Iris pigment epithelial cell (primary cell): ENCODE results near the gene GRM7.

Experiments used
- DNase-seq: peaks from one replicate; pipeline ENCODE4 v3.0.0-alpha.2; 2011; ENCODE audit warnings: low read depth

The GRM7 gene

DNA sequence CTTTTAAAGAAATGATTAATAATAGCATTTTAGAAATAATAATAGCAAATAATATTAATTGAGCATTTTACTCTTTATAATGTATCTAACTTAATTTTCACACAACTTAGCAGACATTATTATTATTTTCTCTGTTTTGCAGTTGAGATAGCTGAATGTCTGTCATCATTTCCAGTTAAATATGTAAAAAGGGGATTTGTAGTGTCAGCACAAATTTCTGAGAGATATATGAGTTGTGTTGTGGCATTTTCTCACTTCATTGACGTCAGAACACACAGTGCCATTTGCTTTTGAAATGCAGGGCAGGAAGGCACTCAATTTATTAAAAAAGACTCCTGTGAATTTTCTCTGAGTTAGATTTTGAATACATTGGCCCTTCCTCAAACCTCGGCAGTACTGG lies 111.0 kb downstream of the GRM7 start:
- DNase-seq: no peak

DNA sequence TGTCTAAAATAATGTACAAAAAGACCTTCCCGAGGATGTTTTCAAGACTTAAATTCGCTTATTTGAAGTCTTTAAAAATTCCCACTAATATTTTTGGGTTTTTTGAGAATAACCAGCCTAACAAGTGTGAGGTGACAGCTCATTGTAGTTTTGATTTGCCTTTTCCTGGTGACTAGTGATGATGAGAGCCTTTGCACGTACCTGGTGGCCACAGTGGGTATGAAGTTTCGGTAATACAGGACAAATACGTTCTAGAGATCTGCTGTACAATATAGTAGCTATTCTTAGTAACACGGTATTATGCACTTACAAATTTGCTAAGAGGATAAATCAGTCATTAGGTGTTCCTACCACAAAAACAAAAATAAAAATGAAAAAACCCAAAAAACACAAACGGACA lies 124.9 kb downstream of the GRM7 start:
- no peak for DNase-seq

DNA sequence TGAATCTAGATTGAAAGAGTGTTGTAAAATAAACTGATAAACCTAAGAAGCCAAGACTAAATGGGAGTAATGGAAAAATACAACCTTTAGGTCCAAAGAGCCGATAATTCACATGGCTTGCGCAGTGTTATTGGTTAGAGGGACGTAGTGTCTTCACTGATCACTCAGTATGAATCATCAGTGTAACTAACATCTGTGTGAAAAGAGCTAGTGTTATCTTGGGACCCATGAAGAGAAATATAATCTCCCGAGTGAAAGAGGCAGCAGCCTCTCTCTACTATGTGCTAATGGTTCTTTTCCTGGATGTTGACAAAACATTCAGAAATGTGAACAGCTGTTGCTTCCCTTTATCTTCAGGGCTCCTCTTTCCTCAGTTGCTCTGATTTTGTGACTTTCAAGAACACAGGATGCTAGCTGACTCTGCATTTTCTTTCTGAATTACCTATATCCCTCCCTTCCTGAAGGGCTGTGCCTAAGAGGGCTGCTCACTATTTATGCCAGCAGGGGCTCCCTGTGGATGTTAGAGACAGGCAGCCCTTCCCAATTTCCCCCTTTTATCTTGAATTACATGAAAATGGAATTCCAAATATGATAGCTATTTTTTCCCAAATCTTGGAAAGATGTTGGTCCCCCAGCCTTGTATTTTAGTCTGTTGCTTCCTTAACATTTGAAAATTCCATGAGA lies 128.8 kb downstream of the GRM7 start:
- no peak for DNase-seq

DNA sequence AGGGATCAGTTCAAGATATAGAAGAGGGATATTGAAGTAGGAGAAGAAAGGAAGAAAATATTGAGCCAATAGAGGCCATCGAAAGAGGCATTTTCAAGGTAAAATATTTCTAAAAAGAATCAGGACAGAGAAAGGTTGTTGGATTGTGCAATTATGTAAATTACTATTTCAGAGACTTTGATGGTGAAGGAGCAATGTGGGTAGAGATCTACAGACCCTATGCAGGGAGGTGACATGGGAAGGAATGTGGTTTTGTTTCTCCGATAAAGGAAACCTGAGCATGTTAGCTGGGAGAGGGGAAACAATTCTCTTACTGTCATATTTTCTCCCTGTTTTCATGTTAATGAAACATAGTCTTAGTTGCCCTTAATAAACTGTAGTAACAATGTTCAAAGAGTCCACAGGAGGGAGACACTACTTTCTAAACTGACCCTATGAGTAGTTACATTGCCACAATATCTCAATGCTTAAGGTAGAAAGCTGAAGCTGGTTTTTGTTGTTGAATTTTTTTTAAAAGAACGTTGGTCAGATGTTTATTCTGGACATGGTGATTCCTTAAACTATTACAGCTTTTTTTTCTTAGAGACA lies 133.3 kb downstream of the GRM7 start:
- DNase-seq: no peak

DNA sequence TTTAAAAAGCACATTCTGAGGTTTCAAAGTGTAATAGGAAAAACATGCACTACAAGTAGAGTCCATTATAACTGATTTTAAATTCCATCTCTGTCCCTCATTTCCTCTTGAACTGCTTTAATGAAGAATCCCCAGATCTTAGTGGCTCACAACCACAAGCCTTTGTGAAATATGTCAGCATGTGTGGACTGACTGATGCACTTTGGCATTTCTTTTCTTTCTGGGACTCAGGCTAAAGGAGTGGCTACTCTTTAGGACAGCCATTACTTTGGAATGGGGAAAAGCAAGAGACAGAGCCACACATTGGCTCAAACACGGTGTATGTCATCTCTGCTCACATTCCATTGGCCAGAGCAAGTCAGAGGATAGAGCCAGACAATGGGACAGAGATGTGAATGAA lies 139.6 kb downstream of the GRM7 start:
- DNase-seq: no peak

DNA sequence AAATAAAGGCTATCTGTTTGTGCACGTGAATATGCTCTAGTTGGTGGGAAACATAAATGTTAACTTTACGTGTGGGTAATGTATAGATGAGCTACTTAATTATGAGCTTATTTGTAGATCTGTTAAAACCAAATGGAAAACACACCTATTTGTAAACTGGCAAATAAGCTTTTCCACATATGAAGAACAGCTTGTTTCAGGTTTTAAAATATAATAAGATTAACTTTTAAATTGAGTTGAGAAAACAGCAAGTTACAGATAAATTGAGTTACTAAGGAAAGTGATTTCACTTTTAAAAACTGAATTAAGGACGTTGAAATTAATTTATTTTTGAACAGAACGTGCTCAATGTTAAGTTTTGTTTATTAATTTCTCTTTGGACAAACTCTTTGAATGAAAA lies 140.5 kb downstream of the GRM7 start:
- DNase-seq: no peak

DNA sequence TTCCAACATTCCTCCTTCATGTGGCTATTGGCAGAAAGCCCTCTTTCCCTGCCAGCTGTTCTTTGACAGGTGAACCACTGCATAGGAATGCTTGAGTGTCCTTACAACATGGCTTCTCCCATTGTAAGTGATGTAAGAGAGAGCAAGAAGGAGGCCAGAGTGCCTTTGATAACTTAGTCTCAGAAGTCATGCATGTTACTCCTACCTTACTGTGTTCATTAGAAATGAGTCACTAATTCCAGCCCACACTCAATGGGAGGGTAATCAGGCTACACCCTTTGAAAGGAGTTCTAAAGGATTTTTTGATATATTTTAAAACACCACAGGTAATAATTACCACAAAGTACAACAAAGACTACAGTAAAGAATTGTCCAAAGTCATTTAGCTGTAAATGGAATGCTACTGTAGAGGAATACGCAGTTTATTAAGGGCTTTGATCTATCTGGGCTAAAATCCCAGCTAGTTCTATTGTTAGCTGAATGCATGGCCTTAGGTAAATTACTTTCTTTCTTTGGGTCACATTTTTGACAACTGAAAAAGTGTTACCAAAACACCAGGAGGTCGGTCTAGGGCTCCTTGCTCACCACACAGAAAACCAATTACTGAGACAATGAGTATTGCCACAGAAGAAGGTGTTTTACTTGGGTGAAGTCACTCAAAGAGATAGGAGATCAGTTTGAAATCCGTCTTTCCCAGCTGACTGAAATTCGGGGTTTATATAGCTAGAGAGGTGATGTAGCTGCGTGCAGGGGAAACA lies 154.9 kb downstream of the GRM7 start:
- DNase-seq: no peak

DNA sequence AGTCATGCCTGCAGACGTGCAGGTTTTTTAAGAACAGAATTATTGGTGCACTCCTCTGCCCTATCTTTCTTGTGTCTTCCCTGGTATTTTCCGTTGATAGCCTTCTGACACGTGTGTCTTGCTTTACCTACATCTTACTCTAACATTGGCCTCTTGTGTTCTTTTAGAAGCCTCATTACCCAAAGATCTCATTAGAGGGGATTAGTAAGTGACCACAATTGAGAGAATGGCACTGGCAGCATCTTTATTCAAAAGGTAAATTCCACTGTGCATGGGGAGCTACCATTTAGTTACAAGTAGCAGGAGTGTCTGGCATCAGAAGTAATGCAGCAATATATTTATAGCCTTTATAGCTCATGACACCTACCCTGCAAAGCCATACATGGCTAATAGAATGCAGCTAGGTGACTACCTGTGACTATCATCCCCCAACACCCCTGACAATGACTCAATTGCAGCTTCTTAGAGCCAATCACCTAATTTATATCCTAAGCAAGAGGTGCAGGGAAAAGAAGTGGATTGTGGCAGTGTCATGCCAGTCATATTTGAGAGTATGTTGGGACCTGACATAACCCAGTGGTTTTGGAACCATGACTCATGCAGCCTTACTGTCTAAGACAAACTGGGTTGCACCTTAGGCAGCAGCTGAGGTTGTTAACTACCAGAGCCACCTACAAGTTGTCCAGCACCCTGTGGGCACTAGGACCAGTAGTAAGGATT lies 164.8 kb downstream of the GRM7 start:
- no peak for DNase-seq

DNA sequence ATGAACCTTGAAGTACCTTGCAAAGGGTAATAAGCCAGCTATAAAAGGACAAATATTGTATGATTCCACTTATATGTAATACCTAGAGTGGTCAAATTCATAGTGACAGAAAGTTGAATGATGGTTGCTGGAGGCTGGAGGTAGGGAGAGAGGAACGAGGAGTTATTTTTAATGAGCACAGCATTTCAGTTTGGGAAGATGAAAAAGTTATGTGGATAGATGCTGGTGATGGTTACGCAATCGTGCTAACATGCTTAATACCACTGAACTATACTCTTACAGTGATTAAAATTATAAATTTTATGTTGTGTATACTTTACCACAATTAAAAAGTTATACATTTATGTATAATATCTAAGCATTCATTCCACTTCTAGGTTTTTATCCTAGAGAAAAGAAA lies 168.6 kb downstream of the GRM7 start:
- DNase-seq: no peak

DNA sequence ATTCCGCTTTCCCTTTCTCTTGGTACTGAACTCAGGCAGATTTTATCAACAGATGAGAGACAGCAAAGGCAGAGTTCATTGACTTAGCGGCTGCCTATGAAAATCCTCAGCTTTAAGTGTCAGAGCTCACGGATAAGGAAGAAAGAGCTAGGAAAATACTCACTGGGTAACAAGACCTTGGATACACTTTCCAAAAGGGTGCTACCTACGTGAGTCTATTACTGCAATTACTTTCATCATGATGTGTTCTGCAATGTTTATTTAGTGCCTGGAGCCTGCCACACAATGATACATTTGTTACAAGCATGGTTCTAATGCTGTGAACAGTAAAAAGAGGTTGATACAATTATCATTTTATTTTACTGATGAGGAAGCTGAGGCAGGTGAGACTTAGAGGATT lies 177.5 kb downstream of the GRM7 start:
- DNase-seq: no peak

DNA sequence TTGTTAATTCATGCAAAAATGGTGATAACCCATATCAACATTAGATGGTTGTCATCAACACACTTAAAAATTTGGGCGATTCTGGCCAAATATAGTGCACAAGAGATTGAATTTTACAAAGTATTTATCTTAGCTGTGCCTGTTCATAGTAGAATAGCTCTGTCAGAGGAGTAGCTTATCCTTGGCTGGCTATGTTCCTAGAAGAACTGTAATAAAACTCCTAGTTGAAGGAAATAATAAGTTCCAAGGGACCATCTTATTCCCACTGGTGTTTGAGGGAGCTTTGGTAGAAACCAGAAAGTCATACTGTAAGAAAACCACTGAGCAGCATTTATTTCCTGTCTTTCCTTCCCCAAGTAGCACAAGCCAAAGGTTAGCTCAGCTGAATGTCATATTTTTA lies 201.8 kb downstream of the GRM7 start:
- no peak for DNase-seq

DNA sequence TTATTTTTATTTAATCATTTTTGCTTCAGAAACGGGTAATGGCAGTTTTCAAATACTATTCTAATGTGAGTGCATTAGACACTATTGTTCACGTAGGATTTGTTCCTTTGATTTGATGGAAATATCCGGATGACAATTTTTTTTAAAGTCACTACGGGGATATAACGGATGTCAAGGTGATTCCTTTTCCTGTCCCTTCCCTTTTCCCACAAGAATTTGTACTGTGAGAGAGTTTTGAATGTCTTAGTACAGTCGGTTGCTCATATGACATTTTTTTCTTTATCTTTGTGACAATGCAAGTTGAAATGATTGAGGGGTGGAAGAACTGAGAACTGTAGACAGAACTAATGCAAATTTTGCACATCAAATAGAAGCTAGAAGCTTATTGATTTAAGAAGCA lies 209.5 kb downstream of the GRM7 start:
- DNase-seq: no peak

DNA sequence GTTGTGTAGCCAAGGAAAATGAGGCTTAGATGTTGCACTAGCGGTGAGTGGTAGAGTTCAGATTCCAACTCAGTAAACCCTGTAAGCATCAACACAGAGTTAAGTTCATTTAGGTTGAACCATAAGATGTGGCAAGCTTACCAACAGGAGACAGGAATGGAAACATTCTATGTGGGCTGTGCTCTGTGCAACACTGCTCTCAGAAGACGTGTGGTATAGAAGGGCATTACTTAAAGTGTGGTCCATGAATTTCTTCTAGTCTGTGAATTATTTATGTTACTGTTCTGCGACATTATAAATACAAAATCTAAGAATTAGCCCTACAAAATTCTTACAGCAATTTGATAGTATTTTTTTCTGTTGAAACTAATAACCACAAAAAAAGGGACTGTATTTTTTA lies 213.3 kb downstream of the GRM7 start:
- no peak for DNase-seq

DNA sequence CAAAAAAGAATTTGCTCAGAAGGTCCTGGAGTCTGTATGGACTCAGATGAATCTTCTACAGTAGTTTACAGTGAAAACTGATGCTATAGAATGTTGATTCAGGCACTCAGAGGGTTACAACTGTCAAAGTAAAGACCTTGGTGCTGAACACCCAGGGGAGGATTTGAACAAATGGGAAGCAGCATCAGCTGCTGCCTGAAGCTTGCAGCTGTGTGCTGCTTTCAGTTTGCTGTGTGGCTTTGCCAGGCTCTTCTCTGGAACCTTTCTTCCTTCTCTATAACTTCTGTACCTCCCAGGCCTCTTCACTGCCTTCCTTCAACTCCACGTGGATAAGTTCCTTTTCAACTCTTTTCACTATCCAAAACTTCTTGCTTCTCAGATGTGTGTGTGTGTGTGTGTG lies 214.2 kb downstream of the GRM7 start:
- no peak for DNase-seq

DNA sequence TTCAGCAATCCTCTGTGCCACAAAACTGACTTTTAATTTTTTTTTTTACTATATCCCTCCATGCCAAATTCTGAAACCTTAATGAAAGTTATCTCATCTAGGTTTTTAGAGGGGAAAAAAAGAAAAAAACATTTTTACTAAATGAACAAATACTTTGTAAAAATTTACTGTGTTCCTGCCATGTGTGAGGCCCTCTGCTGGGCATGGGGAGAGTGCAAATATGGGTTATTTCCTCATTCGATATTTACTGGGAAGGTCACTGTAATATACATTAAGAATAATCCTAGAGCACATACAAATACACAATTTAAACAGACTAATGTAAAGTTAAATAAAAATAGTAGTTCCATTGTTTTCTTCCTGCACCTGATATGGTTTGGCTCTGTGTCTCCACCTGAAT lies 215.0 kb downstream of the GRM7 start:
- DNase-seq: no peak

DNA sequence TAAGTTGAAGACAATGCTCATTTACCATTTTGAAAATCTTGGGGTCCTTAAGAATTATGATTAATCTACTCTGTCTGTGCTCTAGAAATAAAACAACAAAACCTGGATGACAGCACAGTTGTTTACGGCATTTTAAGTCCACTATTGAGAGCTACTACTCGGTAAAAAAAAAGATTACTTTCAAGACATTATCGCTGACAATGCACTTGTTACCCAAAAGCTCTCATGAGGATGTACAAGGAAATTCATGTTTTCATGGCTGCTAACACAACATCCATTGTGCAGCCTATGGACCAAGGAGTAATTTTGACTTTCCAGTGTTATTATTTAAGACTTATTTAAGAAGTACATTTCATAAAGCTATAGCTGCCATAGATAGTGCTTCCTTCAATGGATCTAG lies 221.3 kb downstream of the GRM7 start:
- no peak for DNase-seq

DNA sequence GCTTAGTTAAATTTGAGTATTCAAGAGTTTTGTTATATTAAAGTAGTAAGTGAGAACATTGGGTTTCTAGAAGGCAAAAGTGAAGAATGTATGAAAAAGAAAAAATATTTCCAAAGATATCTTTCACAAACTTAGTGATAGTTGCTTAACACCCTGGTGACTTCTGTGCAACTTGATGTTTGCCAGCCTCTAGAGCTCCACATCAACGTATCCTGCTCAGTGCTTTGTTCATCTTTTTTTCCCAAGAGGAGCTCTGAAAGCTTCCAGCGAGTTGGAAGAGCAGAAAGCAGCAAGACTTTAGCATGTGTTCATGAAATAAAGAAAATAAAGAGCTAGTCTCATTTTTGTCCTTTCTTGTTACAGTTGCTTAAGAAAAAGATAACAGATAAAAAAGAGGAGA lies 225.5 kb downstream of the GRM7 start:
- no peak for DNase-seq

DNA sequence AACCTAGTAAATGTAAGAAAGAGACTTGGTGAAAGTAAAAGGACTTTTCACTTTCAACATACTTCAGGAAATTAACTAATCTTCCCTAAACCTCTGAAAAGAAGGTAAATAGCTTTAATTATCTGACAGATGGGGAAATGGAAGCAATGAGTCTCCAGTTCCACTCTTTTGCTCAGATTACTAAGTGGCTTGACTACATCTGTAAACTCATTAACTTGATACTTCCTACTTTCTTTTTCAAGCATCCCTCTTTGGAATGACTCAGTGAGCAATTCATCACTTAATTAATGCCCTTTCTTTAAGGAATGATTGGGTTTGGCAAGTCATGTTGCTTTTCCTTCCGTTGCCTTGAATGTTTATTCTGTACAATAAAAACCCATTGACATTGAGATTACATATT lies 234.2 kb downstream of the GRM7 start:
- DNase-seq: no peak

DNA sequence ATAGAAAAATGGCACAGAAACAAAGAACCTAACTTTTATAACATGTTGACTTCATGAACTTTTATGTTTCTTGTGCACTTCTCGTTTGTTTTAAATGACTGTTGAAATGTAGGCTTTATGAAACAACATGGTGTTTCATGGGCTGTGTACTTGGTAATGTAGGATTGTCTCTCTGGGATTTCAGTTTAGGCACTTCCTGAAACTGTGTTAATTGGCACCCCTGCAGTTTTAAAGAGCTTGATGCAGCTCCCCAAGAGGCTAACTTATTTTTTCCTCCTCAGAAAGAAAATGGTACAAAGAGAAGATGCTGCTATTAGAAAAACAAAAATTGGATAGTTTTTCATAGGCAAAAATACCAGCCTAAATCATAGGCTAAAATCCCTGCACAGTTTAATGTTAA lies 239.2 kb downstream of the GRM7 start:
- DNase-seq: no peak

DNA sequence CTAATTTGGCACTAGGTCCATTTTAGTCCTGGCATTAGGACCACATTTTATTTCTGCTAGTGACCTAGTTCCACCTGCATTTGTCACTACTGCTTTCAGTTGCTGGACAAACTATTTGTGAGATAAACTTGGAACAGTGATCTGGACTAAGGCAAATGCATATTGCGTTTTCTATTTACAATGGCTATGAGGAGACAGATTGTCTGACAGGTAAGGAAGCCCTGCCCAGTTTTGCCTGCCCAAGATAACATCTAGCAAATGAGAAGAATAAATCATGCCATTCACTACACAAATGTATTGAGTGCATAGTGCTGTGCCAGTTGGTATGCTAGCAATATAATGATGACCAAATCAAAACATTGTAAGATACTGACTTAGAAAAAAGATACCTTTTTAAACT lies 245.7 kb downstream of the GRM7 start:
- no peak for DNase-seq

DNA sequence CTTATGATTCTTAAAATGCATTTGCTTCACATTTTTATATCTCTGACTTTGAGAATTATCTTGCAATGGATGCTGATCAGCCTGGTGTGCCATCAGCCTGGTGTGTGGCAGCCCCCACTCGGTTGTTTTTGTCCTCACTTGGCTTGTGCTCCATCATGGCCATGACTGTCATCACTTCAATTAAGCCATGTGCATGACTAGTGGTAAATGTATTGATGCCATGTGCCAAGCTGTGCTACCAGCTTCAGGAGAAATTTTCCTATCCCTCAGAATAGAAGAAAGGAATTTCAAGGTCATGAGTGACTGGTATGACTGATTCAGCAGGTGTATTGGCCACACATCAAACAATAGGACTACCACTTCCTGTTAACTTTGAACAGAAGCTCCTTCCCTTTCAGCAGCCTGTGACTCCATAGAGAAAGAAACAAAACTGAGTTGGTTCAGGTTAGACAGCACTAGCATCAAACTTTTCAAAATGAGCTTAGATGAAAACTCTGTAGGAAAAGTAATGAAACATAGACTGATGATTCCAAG lies 251.7 kb downstream of the GRM7 start:
- DNase-seq: no peak

DNA sequence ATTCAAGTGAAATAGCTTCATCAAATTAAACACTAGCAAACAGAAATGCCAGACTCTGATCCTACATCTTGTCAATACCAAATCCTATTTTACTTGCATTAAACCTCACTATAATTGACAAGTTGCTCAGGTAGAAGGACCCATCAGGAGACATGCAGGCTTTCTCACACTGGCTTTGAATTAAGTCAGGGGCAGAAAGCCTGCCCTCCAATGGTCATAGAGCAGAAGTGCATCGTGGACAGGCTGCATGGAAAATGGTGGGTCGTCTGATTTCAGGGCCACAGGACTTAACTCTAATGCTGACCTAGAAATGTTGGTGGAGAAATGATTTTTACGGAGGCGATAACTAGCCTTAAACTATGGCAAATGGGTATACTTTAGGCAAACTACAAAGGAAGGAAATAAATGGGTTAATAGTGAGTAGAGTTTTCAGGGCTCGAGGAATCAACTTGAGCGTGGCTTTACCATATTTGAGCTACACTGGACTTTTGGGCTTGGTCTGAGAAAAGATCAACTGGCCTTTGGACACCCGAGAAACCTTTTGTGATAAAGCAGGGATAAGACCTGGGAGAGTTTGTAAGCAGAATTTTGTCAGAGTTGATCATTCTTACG lies 283.9 kb downstream of the GRM7 start:
- DNase-seq: no peak
